Measurements from ENCODE around the gene MST1.

Gene MST1

DNA sequence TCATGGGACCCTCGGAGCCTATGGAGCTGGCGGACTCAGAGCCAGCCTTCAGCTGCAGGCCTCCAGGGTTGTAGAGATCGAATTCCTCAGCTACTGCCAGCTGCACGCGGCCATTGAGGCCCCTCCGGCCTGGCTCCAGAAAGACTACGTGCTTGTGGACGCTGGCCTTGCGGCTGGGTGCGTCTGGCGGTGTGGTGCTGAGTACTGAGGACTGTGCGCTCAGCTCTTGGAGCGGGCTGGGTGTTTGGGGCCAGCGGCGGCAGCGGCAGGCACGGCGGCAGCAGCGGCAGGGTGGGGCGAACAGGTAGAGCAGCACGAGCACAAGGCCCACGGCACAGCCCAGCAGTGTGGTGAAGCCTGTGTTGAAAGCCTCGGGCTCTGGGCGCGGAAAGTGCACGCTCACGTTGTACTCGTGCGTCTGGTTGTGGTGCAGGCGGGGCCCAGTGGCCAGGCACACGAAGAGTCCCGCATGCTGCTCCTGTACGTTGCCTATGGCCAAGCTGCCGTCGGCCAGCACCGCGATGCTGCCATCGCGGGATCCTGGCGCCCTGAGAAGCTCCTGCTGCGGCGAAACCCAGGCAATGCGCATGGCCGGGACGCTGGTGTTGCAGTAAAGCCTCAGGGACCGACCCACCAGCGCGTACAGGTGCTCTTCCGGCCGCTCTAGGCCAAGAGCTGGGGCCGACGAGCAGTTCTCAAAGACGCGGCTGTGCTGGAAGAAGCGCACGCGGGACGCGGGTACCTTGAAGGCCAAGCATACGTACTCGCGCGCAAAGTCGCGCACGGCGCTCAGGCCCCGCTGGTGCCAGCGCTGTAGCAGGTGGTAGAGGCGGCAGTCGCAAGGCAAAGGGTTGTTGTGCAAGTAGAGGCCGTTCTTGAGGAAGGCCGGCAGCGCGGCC lies 28.9 kb upstream of the MST1 start:
- no peak for DNase-seq (ENCODE audit: low read depth)
- H3K4me3 ChIP-seq (ENCODE audit: low read depth, low read length): no peak overlapping the region
- no peak for TF ChIP-seq CTCF (IDR thresholded peaks at IDR 0.05; ENCODE audit: control insufficient read depth, extremely low read depth, insufficient read depth)

DNA sequence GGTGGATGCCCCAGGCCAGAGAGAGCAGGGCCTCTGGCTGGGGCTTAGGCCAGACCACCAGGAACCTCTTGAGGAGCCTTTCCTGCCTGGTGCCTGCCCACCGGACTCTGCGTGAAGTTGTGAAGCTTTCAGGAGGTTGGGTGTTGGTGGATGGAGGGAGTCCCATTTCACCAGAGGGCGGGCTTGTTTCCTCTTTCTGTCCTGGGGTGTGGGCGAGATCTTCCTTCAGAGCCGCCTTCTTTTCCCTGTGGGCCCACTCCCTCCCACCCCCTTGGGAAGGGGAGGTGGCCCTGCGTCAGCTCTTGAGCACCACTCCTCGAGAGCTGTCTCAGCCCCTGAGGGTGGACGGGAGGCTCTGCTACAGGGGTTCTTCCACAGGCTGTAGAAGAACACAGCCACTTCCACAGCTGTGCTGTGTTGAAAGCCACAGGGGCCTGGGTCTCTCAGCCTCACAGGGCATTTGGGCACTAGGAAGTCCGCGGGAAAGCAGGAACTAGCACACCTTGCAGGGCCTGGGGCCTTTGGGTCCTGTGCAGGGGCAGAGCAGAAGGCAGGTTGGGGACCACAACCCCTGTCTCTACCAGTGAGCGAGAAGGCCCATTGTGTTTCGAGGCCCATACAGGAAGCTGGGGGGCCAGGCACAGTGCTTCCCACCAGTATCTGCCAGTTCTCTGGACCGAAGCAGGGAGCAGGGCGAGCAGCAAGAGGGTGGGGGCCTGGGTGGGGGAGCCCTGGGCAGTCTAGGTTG lies 28.1 kb upstream of the MST1 start:
- TF ChIP-seq CTCF (IDR thresholded peaks at IDR 0.05; ENCODE audit: control insufficient read depth, extremely low read depth, insufficient read depth): no peak
- DNase-seq (ENCODE audit: low read depth): no peak
- H3K4me3 ChIP-seq (ENCODE audit: low read depth, low read length): no peak overlapping the region

GRCh38 chr3:49716691-49717210 lies 27.5 kb upstream of the MST1 start:
- no peak for DNase-seq (ENCODE audit: low read depth)
- H3K4me3 ChIP-seq (ENCODE audit: low read depth, low read length): no peak overlapping the region
- no peak for TF ChIP-seq CTCF (IDR thresholded peaks at IDR 0.05; ENCODE audit: control insufficient read depth, extremely low read depth, insufficient read depth)

DNA sequence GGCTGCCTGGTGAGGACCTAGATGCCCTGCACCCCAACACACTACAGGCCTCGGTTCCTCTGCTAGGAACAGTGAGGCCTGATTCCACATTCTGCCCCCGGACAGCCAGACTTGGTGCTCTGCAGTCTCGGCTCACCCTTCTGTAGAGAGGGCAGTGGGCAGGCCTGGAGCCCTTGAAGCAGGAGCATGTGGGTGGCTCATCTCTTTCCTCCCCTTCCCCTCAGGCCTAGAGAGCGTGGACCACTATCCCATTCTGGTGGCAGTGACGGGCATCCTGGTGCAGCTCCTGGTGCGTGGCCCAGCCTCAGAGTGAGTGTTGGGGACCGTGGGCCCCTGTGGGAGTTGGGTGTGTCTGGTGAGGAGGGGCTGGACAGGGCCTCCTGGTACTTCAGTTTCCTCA lies 26.9 kb upstream of the MST1 start:
- H3K4me3 ChIP-seq (ENCODE audit: low read depth, low read length): no peak overlapping the region
- TF ChIP-seq CTCF (IDR thresholded peaks at IDR 0.05; ENCODE audit: control insufficient read depth, extremely low read depth, insufficient read depth): no peak
- DNase-seq (ENCODE audit: low read depth): no peak

DNA sequence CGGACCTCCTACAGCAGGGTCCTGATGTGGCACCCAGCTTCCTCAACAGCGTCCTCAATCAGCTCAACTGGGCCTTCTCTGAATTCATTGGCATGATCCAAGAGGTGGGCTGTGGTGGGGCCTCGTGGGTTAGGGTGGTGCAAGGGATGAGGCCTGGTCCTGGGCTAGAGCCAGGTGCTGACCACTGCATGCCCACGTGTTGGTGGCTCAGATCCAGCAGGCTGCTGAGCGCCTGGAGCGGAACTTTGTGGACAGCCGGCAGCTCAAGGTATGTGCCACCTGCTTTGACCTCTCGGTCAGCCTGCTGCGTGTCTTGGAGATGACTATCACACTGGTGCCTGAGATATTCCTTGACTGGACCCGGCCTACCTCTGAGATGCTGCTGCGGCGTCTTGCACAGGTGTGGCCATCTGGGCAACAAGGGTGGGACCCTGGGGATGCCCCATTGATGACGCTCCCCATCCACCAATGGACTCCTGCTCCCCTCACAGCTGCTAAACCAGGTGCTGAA lies 26.4 kb upstream of the MST1 start:
- no peak for TF ChIP-seq CTCF (IDR thresholded peaks at IDR 0.05; ENCODE audit: control insufficient read depth, extremely low read depth, insufficient read depth)
- no peak for DNase-seq (ENCODE audit: low read depth)
- no peak overlapping the region for H3K4me3 ChIP-seq (ENCODE audit: low read depth, low read length)

- no peak for DNase-seq (ENCODE audit: low read depth)
- TF ChIP-seq CTCF (IDR thresholded peaks at IDR 0.05; ENCODE audit: control insufficient read depth, extremely low read depth, insufficient read depth): no peak
- no peak overlapping the region for H3K4me3 ChIP-seq (ENCODE audit: low read depth, low read length)
Observed at GRCh38 chr3:49714728-49715550, 25.7 kb upstream of the MST1 start.
